Kidney glomerular epithelial cell (primary cell): Measurements from ENCODE around the gene C2orf69.
"Not testable (repeated sequence)": the region's sequence is repeated elsewhere in the genome, so short reads cannot be mapped to it uniquely, and the experiment has no call there.

Experiments used
- DNase-seq: peaks from one replicate; lab custom pipeline; 2025; lab: John Stamatoyannopoulos, UW

The C2orf69 gene

GRCh38 chr2:199911052-199911876 is at the start of gene C2orf69:
Gene C2orf69, plus strand, starts transcription at chr2:199911293. Its CDS starts 146 bp downstream, at chr2:199911439.
- DNase-seq, result peak; percentile 96

GRCh38 chr2:199862788-199863187 is 48.3 kb upstream of the C2orf69 start:
- DNase-seq, result no peak

- DNase-seq, result no peak
Observed at GRCh38 chr2:199865905-199866304, 45.2 kb upstream of the C2orf69 start.

GRCh38 chr2:199868431-199869226 is 42.5 kb upstream of the C2orf69 start:
- no peak for DNase-seq

- no peak for DNase-seq
Observed at GRCh38 chr2:199869227-199869541, 41.9 kb upstream of the C2orf69 start.

- DNase-seq, result no peak
Observed at GRCh38 chr2:199869653-199870052, 41.4 kb upstream of the C2orf69 start.

- DNase-seq, result no peak
Observed at GRCh38 chr2:199870581-199870980, 40.5 kb upstream of the C2orf69 start.

- no peak for DNase-seq
Observed at GRCh38 chr2:199874209-199874608, 36.9 kb upstream of the C2orf69 start.

GRCh38 chr2:199875400-199875799 is 35.7 kb upstream of the C2orf69 start:
- DNase-seq, result no peak

- DNase-seq, result no peak
Observed at GRCh38 chr2:199882667-199883066, 28.4 kb upstream of the C2orf69 start.

GRCh38 chr2:199883474-199884212 is 27.4 kb upstream of the C2orf69 start:
- DNase-seq, result no peak

- DNase-seq, result no peak
Observed at GRCh38 chr2:199895406-199895805, 15.7 kb upstream of the C2orf69 start.

- DNase-seq, result no peak
Observed at GRCh38 chr2:199896617-199897016, 14.5 kb upstream of the C2orf69 start.

- DNase-seq, result no peak
Observed at GRCh38 chr2:199901942-199902341, 9.2 kb upstream of the C2orf69 start.

GRCh38 chr2:199902486-199903110 is 8.5 kb upstream of the C2orf69 start:
- no peak for DNase-seq

- no peak for DNase-seq
Observed at GRCh38 chr2:199903111-199903510, 8.0 kb upstream of the C2orf69 start.

- no peak for DNase-seq
Observed at GRCh38 chr2:199907008-199907714, 3.9 kb upstream of the C2orf69 start.

GRCh38 chr2:199910338-199911051 is 598 bp upstream of the C2orf69 start:
- no peak for DNase-seq

GRCh38 chr2:199911877-199912161 is 726 bp downstream of the C2orf69 start:
- no peak for DNase-seq

- not testable (repeated sequence) for DNase-seq
Observed at GRCh38 chr2:199912553-199913114, 1.5 kb downstream of the C2orf69 start.
